Vagina (tissue), 2 donors: Measurements from ENCODE around the gene IFI35. TPM values are rescaled to one million over a fixed set of nuclear protein-coding genes. Genes with fewer than 3 reads are reported as not detected.
"Not testable (repeated sequence)": the region's sequence is repeated elsewhere in the genome, so short reads cannot be mapped to it uniquely, and the experiment has no call there.

Experiments used
- DNase-seq, 2 donors: peaks; one replicate each; pipeline ENCODE4 v3.0.0-alpha.2; 2017; ENCODE audit errors: extremely low spot score in 2 of 2
- H3K27ac ChIP-seq: fragments of 200-600 bp; sonication (generic); one replicate; pipeline ENCODE4 v1.5.1; 2019
- H3K27me3 ChIP-seq: fragments of 200-600 bp; sonication (generic); one replicate; pipeline ENCODE4 v1.5.1; 2019
- H3K36me3 ChIP-seq, 2 donors: fragments of 200-600 bp; sonication (generic); one replicate each; pipeline ENCODE4 v1.5.1; 2017 to 2019
- H3K4me1 ChIP-seq: fragments of 200-600 bp; sonication (generic); one replicate; pipeline ENCODE4 v1.5.1; 2019
- H3K4me3 ChIP-seq, 2 donors: fragments of 200-600 bp; sonication (generic); 1 replicate in 1 of 2; 2 replicates in 1 of 2; pipeline ENCODE4 v1.5.1; 2016 to 2019
- H3K9me3 ChIP-seq: fragments of 200-600 bp; sonication (generic); one replicate; pipeline ENCODE4 v1.5.1; 2019
- POLR2A ChIP-seq, 2 donors: fragments of 450-650 bp; IDR thresholded peaks; one replicate each; pipeline ENCODE4 v1.6.1; 2017; ENCODE audit warnings: antibody characterized with exemption in 2 of 2, mild to moderate bottlenecking in 2 of 2, moderate library complexity in 2 of 2
- POLR2AphosphoS5 ChIP-seq, 2 donors: sonication (generic); formaldehyde crosslinking; IDR thresholded peaks; one replicate each; pipeline ENCODE4 v1.9.0; 2017; ENCODE audit warnings: antibody characterized with exemption in 2 of 2, mild to moderate bottlenecking in 2 of 2, low read depth in 1 of 2; ENCODE audit not compliant: insufficient read depth in 1 of 2
- intact Hi-C: fragments of 100-400 bp; cut with DNase I; formaldehyde crosslinking; loops from one replicate; pipeline ENCODE4 v1.15.1; 2023
- total RNA-seq: library from RNA; depleted of rRNA; stranded (reverse); fragments of >200 nt; gene quantifications from one replicate; pipeline ENCODE4 v1.2.3, GENCODE V29; 2016
- TF ChIP-seq, protein P1 (sequence below), 3 experiments: fragments of 450-650 bp in 2 of 3; fragments of 200-600 bp in 1 of 3; sonication (generic) in 1 of 3; IDR thresholded peaks; one replicate each; pipeline ENCODE4 v1.5.1; 2017 to 2019; ENCODE audit warnings: antibody characterized with exemption in 3 of 3, mild to moderate bottlenecking in 2 of 3, moderate library complexity in 2 of 3

The IFI35 gene
- total RNA-seq, 1 donor from 2014 or later = 15.2 TPM

DNA sequence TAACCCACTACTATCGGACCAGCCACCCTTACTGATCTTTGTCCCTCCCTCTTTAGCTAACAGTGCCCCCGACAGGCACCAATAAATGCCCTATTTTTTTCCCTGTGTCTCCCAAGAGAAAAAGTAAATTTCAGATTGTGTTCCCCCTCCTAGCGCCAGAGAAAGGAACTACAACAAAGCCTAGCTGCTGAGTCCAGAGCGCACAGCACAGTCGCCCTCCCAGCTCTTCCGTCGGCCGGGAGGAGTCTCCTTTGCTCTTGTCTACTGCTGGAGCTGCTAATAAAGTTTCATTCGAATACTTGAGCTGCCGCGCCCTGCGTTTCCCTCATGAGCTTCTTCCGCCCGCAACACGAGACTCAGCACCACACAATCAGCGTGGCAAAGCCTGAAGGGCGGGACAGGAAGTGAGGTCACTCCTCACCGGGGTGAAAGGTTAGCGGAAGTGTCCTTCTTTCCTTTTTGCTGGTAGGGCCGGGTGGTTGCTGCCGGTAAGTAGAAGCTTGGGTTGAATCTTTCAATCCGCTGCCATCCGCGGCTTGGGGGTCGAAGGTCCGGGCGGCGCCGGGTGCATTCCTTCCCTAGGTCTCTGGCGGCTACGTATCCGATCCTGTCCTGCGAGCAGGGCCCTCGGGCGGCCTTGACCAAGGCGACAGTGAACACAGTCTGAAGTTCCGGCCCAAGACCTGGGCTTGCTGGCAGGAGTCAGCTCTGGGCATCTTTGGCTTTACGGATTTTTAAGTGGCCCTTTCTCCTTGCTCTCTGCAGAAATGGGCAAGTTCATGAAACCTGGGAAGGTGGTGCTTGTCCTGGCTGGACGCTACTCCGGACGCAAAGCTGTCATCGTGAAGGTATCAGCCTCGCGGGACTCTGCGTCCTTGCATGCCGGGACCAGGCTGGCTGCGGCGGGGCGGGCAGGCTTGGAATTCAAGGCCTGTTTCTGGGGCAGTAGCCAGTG lies 8.3 kb upstream of the IFI35 start, which contains the start of gene RPL27:
Gene RPL27 (plus strand): TSS at position 436 of the 955 bp plus-strand sequence. CDS start 332 bp downstream, at position 768.
- Histone ChIP-seq H3K9me3 (no peaks in the 10 kb centered on the region), H3K4me3 (peak within 1 kb of the TSS; percentile 76 to 86), H3K27me3 (no peaks in the 10 kb centered on the region), H3K36me3 (peaks cover 0 to 26% of the 10 kb centered on the region in 2 donors), H3K4me1 (peaks cover 24% of the 10 kb centered on the region), H3K27ac (peak within 1 kb of the TSS; percentile 83)
- TF ChIP-seq, protein P1, sequence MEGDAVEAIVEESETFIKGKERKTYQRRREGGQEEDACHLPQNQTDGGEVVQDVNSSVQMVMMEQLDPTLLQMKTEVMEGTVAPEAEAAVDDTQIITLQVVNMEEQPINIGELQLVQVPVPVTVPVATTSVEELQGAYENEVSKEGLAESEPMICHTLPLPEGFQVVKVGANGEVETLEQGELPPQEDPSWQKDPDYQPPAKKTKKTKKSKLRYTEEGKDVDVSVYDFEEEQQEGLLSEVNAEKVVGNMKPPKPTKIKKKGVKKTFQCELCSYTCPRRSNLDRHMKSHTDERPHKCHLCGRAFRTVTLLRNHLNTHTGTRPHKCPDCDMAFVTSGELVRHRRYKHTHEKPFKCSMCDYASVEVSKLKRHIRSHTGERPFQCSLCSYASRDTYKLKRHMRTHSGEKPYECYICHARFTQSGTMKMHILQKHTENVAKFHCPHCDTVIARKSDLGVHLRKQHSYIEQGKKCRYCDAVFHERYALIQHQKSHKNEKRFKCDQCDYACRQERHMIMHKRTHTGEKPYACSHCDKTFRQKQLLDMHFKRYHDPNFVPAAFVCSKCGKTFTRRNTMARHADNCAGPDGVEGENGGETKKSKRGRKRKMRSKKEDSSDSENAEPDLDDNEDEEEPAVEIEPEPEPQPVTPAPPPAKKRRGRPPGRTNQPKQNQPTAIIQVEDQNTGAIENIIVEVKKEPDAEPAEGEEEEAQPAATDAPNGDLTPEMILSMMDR (IDR thresholded peaks at IDR 0.05) = peak; percentile 67 to 95 (median 79)
- TF ChIP-seq POLR2A (IDR thresholded peaks at IDR 0.05) (peak in 1 of 2 donors; percentile 70), POLR2AphosphoS5 (IDR thresholded peaks at IDR 0.05; ENCODE audit: insufficient read depth in 1 of 2, low read depth in 1 of 2) (peak; percentile 99 to 100)
- DNase-seq = peak; percentile 98 to 100
- intact Hi-C loops = no loop called here

DNA sequence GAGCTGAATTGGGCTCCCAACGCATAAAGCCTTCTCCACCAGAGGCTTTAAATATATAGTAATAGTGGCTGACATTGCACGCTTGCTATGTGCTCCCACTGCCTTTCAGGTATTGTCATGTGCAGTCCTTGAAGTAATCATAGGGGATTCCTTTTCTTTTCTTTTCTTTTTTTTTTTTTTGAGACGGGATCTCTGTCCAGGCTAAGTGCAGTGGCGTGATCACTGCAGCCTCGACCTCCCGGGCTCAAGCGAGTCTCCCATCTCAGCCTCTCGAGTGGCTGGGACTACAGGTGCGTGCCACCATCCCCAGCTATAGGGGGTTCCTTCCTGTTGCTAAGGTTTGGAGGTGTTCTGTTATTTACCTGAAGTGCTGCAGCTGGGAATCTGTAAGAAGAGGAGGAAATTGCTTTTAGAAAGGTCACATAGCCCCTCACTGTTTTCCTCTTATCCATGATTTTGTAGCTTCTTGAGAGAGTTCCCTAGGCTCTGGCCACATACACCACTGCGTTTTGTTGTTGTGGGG lies 7.5 kb upstream of the IFI35 start:
- Histone ChIP-seq H3K9me3 (no peaks in the 10 kb centered on the region), H3K4me1 (peaks cover 24% of the 10 kb centered on the region), H3K27me3 (no peaks in the 10 kb centered on the region), H3K27ac (peak overlapping the region; percentile 83), H3K4me3 (peak overlapping the region; percentile 76 to 86), H3K36me3 (peaks cover 0 to 30% of the 10 kb centered on the region in 2 donors)
- intact Hi-C loops = no loop called here
- DNase-seq = no peak
- TF ChIP-seq POLR2A (IDR thresholded peaks at IDR 0.05) (no peak), POLR2AphosphoS5 (IDR thresholded peaks at IDR 0.05; ENCODE audit: insufficient read depth in 1 of 2, low read depth in 1 of 2) (no peak)
- TF ChIP-seq, protein P1 (IDR thresholded peaks at IDR 0.05) = no peak

DNA sequence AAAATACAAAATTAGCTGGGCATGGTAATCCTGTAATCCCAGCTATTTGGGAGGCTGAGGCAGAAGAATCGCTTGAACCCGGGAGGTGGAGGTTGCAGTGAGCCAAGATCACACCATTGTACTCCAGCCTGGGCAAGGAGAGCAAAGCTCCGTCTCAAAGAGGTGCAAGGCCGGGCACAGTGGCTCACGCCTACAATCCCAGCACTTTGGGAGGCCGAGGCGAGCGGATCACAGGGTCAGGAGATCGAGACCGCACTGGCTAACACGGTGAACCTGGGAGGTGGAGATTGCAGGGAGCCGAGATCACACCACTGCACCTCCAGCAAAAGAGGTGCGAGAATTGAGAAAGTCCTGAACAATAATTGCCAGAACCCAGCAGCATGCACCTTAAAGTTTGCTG lies 5.7 kb upstream of the IFI35 start:
- H3K4me3 ChIP-seq, DNase-seq, H3K27ac ChIP-seq, H3K27me3 ChIP-seq, intact Hi-C loops, H3K9me3 ChIP-seq: not testable (repeated sequence)
- peaks cover 0 to 37% of the 10 kb centered on the region in 2 donors for H3K36me3 ChIP-seq
- H3K4me1 ChIP-seq = peaks cover 25% of the 10 kb centered on the region

GRCh38 chr17:43003542-43004172 lies 2.9 kb upstream of the IFI35 start:
- no peak overlapping the region for H3K27ac ChIP-seq

More at GRCh38 chr17:43003542-43004172, 2.9 kb upstream of the IFI35 start:
- peaks cover 0 to 37% of the 10 kb centered on the region in 2 donors for H3K36me3 ChIP-seq
- H3K4me3 ChIP-seq = no peak overlapping the region
- peaks cover 40% of the 10 kb centered on the region for H3K4me1 ChIP-seq
- H3K9me3 ChIP-seq = no peaks in the 10 kb centered on the region
- no peaks in the 10 kb centered on the region for H3K27me3 ChIP-seq
- intact Hi-C loops = no loop called here
- no peak for DNase-seq
- TF ChIP-seq, protein P1 (IDR thresholded peaks at IDR 0.05) = no peak
- TF ChIP-seq POLR2A (IDR thresholded peaks at IDR 0.05) (no peak), POLR2AphosphoS5 (IDR thresholded peaks at IDR 0.05; ENCODE audit: insufficient read depth in 1 of 2, low read depth in 1 of 2) (no peak)
